NCI-H128 (cell line): Measurements from ENCODE around the gene TMEM178A.
"Not testable (repeated sequence)": the region's sequence is repeated elsewhere in the genome, so short reads cannot be mapped to it uniquely, and the experiment has no call there.

Experiments used
- DNase-seq: peaks from one replicate; lab custom pipeline; 2025; ENCODE audit not compliant: unreplicated experiment; lab: John Stamatoyannopoulos, UW

The TMEM178A gene

GRCh38 chr2:39647104-39647765 lies 18.5 kb upstream of the TMEM178A start:
- no peak for DNase-seq

GRCh38 chr2:39648580-39648979 lies 17.1 kb upstream of the TMEM178A start:
- DNase-seq, result no peak

- no peak for DNase-seq
These were observed 16.2 kb upstream of the TMEM178A start for GRCh38 chr2:39649511-39649910.

GRCh38 chr2:39650468-39650867 lies 15.2 kb upstream of the TMEM178A start:
- no peak for DNase-seq

- not testable (repeated sequence) for DNase-seq
These were observed 9.5 kb upstream of the TMEM178A start for GRCh38 chr2:39656215-39656614.

GRCh38 chr2:39657287-39657937 lies 8.3 kb upstream of the TMEM178A start:
- no peak for DNase-seq

- no peak for DNase-seq
These were observed 7.3 kb upstream of the TMEM178A start for GRCh38 chr2:39658371-39658770.

- DNase-seq, result no peak
These were observed 5.7 kb upstream of the TMEM178A start for GRCh38 chr2:39659765-39660611.

- no peak for DNase-seq
These were observed 5.0 kb upstream of the TMEM178A start for GRCh38 chr2:39660612-39661236.

- no peak for DNase-seq
These were observed 3.9 kb upstream of the TMEM178A start for GRCh38 chr2:39661826-39662225.

- DNase-seq, result no peak
These were observed 2.4 kb upstream of the TMEM178A start for GRCh38 chr2:39663187-39663930.

GRCh38 chr2:39664232-39664887 lies 1.4 kb upstream of the TMEM178A start:
- DNase-seq, result no peak

- no peak for DNase-seq
These were observed 677 bp upstream of the TMEM178A start for GRCh38 chr2:39664888-39665591.

- DNase-seq, result no peak
These were observed 879 bp downstream of the TMEM178A start for GRCh38 chr2:39666491-39667101.

- DNase-seq, result no peak
These were observed 1.6 kb downstream of the TMEM178A start for GRCh38 chr2:39667104-39667885.

- no peak for DNase-seq
These were observed 2.2 kb downstream of the TMEM178A start for GRCh38 chr2:39667886-39668276.

- no peak for DNase-seq
These were observed 2.9 kb downstream of the TMEM178A start for GRCh38 chr2:39668576-39669080.

- no peak for DNase-seq
These were observed 5.9 kb downstream of the TMEM178A start for GRCh38 chr2:39671604-39672003.
